Measurements from ENCODE around the gene TMC5. TPM values are rescaled to one million over a fixed set of nuclear protein-coding genes. Genes with fewer than 3 reads are reported as not detected.

Gene TMC5
- total RNA-seq, 1 experiment from 2014 or later: 1.2 TPM

DNA sequence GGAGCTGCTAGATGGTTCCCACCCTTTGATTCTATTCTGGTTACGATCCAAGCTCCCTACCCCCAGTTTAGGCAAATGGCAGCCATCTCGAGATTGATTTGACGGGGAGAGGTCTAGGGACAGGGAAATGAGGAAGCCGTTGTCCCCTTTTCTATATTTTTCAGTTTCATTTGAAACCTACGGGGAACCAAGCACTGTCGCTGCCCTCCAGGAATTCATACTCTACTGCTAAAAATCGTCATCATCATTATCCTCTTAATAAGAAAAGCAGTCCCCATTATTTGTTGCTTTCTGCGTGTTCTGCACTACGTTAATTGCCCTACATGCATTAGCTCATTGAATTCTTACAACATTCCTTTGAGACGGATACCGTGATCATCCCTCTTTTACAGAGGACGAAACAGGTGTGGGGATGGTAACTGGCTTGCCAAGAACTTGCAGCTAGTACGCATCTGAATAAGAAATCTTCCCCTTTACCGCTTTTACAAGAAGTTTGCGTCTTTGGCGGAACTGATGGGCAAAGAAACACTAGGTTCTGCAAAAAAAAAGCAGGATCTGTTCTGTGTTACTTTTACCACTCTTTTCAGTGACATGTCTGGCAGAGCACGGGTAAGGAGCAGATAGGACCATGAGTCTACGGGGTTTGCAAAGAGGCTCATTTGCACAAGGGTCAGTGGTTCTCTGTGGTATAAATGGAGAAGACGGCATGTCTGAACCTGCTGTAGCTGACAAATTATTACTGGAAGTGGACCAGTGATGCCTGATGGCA, 107.1 kb downstream of the TMC5 start:
- H4K20me1 ChIP-seq (ENCODE audit: control insufficient read depth, insufficient read depth, insufficient read length): no peaks in the 10 kb centered on the region
- peaks cover 7% of the 10 kb centered on the region; the same call in 1 of the 2 replicates for H3K79me2 ChIP-seq (ENCODE audit: insufficient read depth, low read length)
- H3K14ac ChIP-seq (ENCODE audit: insufficient read depth, low read length): no peak overlapping the region
- peak overlapping the region; percentile 11 for H2AFZ ChIP-seq (ENCODE audit: low read length)
- peak overlapping the region; percentile 71 for H3K9ac ChIP-seq (ENCODE audit: extremely low read depth, insufficient read length, low read length)
- H3T11ph ChIP-seq (ENCODE audit: low read length): no peak overlapping the region
- H2BK120ac ChIP-seq (ENCODE audit: low read depth, low read length, poor library complexity, severe bottlenecking): no peak overlapping the region
- H3K9me3 Mint-ChIP-seq: no peaks in the 10 kb centered on the region
- no peak overlapping the region for H2BK5ac ChIP-seq (ENCODE audit: insufficient read length, low read length)
- H2BK12ac ChIP-seq (ENCODE audit: insufficient read length, low read depth, low read length): no peak overlapping the region
- H3K27ac Mint-ChIP-seq: peak overlapping the region in 2 of 3 experiments; percentile 91 to 94; a peak in 5 of 7 replicates
- TF ChIP-seq CTCF (conservative IDR thresholded peaks at IDR 0.05): no peak
- peak overlapping the region; percentile 100 for H3K4me2 ChIP-seq (ENCODE audit: insufficient read depth, insufficient read length, low read length)
- H3K9me3 ChIP-seq (ENCODE audit: control insufficient read depth, low read depth, low read length): no peaks in the 10 kb centered on the region
- no peak overlapping the region for H4K91ac ChIP-seq (ENCODE audit: insufficient read length, low read depth, low read length)
- no peaks in the 10 kb centered on the region for H3K79me1 ChIP-seq (ENCODE audit: insufficient read depth, low read depth, low read length, poor library complexity, severe bottlenecking)
- no peak overlapping the region for H3K23ac ChIP-seq (ENCODE audit: insufficient read length, low read depth, low read length)
- H3K27ac ChIP-seq (ENCODE audit: insufficient read length, low read depth, low read length): no peak overlapping the region
- H3K4me1 Mint-ChIP-seq: peaks cover 40 to 42% of the 10 kb centered on the region in 2 experiments
- H3K56ac ChIP-seq (ENCODE audit: insufficient read length, low read depth, low read length): no peak overlapping the region
- no peak overlapping the region for H2BK20ac ChIP-seq (ENCODE audit: low read depth, low read length, poor library complexity, severe bottlenecking)
- H3K4me3 Mint-ChIP-seq: peak overlapping the region; percentile 91 to 96
- 0 out of 2 replicates have a peak, but pooled peaks cover 3% of the 10 kb centered on the region for H3K4me1 ChIP-seq (ENCODE audit: insufficient read depth, low read length)
- H4K5ac ChIP-seq (ENCODE audit: insufficient read length, low read depth, low read length): no peak overlapping the region
- no CpG with 5 or more reads among the region's 19 CpGs for WGBS (ENCODE audit: extremely low coverage, insufficient read length, low lambda C conversion rate)
- H3K27me3 ChIP-seq (ENCODE audit: insufficient read depth, low read length): no peaks in the 10 kb centered on the region
- H3K23me2 ChIP-seq (ENCODE audit: insufficient read length, low read depth, low read length, poor library complexity, severe bottlenecking): peaks cover 18% of the 10 kb centered on the region
- H3K4ac ChIP-seq (ENCODE audit: low read depth, low read length): no peak overlapping the region
- H3K36me3 Mint-ChIP-seq (ENCODE audit: insufficient read depth in 1 of 3, low read depth in 3 of 3): peaks cover 1 to 12% (median 11%) of the 10 kb centered on the region in 3 experiments; a peak in 5 of 7 replicates
- no peak overlapping the region for H2BK15ac ChIP-seq (ENCODE audit: low read depth, low read length)
- no peaks in the 10 kb centered on the region for H3K27me3 Mint-ChIP-seq (ENCODE audit: low read depth)
- DNase-seq: no peak
- H2AK5ac ChIP-seq (ENCODE audit: insufficient read length, low read length): no peak overlapping the region
- H3K18ac ChIP-seq (ENCODE audit: insufficient read length, low read depth, low read length): no peak overlapping the region
- H4K8ac ChIP-seq (replicated peaks; ENCODE audit: insufficient read length, low read depth, low read length): no peak overlapping the region
